ENCODE data around the gene SLMAP.

DNA sequence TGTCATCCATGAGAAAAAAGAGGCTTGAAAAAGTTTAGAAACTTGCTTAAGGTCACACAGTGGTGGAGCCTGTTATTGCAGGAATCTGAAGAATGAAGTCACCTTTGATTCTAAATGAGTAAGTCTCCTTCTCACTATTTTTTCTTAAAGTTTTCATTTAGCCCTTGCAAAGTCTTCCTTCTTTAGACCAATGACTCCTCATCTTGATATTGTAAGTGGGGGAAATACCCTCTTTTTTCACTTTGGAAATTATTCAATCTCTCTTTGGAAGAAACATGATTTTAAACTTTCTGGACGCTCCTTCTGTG lies 787 bp upstream of the SLMAP start:
- TF ChIP-seq, protein P1, sequence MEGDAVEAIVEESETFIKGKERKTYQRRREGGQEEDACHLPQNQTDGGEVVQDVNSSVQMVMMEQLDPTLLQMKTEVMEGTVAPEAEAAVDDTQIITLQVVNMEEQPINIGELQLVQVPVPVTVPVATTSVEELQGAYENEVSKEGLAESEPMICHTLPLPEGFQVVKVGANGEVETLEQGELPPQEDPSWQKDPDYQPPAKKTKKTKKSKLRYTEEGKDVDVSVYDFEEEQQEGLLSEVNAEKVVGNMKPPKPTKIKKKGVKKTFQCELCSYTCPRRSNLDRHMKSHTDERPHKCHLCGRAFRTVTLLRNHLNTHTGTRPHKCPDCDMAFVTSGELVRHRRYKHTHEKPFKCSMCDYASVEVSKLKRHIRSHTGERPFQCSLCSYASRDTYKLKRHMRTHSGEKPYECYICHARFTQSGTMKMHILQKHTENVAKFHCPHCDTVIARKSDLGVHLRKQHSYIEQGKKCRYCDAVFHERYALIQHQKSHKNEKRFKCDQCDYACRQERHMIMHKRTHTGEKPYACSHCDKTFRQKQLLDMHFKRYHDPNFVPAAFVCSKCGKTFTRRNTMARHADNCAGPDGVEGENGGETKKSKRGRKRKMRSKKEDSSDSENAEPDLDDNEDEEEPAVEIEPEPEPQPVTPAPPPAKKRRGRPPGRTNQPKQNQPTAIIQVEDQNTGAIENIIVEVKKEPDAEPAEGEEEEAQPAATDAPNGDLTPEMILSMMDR (IDR thresholded peaks at IDR 0.05) = no peak
- no peak for TF ChIP-seq POLR2AphosphoS5 (IDR thresholded peaks at IDR 0.05)
- TF ChIP-seq POLR2A (IDR thresholded peaks at IDR 0.05; ENCODE audit: low read depth) = no peak

All from esophagus muscularis mucosa (tissue), 3 donors.